HG03575 (cell line): ENCODE results near the gene OR2B6.
"Not testable (repeated sequence)": the region's sequence is repeated elsewhere in the genome, so short reads cannot be mapped to it uniquely, and the experiment has no call there.

ENCODE experiments used
- ATAC-seq: cut with Tn5 transposase; IDR thresholded peaks from one replicate; pipeline ENCODE4 v1.9.1; 2021; ENCODE audit not compliant: unreplicated experiment, insufficient number of reproducible peaks, low FRiP score; ENCODE audit errors: extremely low read depth

OR2B6 gene

DNA sequence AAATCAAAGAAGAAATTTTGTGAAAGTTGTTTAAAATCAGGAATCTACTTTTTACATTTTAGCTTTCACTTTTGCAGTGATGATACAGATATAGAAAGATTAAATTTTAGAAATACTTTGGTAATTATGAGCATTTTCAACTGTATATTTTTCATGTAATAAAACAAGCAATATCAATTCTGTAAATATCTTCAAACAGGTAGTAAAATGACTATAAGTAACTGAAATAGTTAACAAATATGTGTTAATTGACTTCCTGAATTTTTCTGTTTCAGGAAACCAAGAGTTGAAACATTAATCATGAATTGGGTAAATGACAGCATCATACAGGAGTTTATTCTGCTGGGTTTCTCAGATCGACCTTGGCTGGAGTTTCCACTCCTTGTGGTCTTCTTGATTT lies at the start of gene OR2B6:
Gene OR2B6, plus strand, starts transcription at position 301 of the 400 bp plus-strand sequence. Its CDS starts 0 bp downstream, at position 301.
- ATAC-seq = no peak

DNA sequence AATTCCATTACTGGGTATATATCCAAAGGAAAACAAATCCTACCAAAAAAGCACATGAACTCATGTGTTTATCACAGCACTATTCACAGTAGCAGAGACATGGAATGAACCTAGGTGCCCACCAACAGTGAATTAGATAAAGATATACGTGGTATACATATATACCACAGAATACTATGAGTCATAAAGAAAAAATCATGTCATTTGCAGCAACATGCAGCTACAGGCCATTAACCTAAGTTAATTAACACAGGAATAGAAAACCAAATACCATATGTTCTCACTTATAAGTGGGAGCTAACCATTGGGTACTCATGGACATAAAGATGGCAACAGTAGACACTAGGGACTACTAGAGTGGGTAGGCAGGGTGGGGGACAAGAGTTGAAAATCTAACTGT lies 49.0 kb upstream of the OR2B6 start:
- ATAC-seq = no peak

DNA sequence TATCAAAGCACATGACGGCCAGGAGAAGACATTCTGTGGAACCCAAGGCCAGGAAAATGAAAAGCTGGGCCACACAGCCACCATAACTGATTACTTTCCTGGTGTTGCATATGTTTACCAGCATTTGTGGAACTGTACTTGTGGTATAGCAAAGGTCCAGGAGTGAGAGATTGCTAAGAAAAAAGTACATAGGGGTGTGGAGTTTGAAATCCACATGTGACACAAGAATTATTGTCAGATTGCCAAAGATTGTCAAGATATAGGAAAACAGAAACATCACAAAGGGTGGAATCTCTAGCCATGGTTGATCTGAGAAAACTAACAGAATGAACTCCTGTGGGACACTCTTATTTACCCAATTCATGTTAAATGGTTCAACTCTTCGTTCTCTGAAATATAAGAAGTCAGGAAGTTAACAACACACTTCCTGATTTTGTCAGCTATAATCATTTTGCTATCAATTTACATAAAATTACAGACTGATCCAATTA lies 45.0 kb upstream of the OR2B6 start, which contains the start of gene OR2B2:
Gene OR2B2, minus strand, starts transcription at position 441 of the 491 bp plus-strand sequence. Its CDS starts 77 bp downstream, at position 364.
- ATAC-seq = no peak

DNA sequence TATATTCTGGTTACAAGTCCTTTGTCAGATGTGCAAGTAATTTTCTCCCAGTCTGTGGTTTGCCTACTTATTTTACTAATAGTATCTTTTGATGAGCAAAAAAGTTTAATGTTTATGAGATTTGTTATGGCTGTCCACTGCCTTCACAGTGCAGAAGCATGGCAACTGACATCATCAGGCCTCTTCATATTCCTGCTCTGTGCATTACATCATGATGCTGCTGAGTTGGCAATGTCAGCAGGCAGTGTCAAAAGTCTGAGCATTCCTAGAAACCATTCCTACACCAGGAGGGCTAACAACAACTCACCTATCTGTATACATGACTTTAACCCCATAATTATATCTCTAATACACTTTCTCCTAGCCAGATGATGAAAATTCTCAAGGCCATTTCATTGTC lies 34.1 kb upstream of the OR2B6 start:
- no peak for ATAC-seq

DNA sequence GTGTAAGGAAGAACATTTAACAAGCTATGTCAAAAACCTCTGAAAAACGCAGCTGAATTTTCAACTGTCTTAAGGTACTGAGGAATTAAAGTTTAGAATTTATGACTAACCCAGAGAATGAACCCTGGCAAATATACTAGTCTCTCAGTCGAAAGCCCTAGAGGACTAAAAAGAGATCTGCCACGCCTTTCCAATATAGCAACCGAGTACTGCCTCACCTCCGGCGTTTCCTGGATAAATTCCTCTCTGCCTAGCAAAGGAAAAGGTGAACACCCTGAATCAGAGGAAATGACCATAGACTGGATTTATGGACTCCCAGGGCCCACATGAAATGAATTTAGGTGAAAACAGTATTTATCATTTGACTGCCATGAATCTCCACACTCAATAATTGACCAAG lies 32.9 kb upstream of the OR2B6 start:
- no peak for ATAC-seq

DNA sequence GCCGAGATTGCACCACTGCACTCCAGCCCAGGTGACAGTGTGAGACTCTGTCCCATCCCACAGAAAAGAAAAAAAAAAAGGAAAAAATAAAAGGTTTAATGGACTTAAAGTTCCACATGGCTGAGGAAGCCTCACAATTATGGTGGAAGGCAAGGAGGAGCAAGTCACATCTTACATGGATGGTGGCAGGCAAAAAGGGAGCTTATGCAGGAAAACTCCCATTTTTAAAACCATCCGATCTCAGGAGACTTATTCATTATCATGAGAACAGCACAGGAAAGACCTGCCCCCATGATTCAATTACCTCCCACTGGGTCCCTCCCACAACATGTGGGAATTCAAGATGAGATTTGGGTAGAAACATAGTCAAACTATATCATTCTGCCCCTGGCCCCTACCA lies 29.0 kb upstream of the OR2B6 start:
- ATAC-seq = not testable (repeated sequence)

DNA sequence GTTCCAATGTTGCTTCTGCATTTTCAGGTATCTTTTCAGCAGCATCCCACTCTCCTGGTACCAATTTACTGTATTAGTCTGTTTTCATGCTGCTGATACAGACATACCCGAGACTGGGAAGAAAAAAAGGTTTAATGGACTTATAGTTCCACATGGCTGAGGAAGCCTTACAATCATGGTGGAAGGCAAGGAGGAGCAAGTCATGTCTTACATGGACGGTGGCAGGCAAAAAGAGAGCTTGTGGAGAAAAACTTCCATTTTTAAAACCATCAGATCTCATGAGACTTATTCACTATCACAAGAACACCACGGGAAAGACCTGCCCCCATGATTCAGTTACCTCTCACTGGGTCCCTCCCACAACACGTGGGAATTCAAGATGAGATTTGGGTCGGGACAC lies 27.1 kb upstream of the OR2B6 start:
- ATAC-seq = not testable (repeated sequence)

DNA sequence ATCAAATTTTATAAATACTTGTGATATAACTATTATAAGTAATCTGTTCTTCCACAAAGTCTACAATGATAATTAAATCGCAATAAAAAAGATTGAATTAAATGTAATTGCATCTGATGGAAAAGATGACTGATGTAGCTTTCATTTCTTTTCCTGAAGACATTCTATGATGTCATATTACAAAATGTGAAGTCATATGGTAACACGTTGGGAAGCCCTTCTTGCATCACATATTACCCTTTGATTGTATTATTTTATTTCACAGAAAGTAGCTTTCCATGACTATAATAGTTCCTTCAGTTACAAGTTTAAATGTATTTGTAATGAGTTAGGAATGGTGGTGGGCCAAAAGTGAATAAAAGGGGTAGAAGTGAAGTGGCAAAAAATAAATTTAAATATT lies 25.8 kb upstream of the OR2B6 start:
- ATAC-seq = no peak

DNA sequence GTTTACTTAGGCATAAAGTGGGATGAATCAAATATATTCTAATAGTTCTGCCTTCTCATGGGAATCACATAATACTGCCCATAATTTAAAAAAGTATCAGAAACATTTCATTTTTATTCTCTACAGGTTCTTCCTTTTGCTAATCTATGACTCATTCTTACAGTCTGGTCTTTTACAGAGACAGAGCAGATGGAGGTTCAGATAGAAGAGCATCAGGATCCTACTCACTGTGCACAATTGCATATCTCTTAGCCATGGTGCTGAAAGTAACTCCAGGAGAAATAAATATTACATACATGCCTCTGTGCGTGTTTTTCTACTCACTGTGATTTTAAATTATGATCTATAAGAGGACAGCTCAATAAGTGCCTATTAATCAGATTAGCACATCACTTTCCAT lies 16.3 kb upstream of the OR2B6 start:
- no peak for ATAC-seq

DNA sequence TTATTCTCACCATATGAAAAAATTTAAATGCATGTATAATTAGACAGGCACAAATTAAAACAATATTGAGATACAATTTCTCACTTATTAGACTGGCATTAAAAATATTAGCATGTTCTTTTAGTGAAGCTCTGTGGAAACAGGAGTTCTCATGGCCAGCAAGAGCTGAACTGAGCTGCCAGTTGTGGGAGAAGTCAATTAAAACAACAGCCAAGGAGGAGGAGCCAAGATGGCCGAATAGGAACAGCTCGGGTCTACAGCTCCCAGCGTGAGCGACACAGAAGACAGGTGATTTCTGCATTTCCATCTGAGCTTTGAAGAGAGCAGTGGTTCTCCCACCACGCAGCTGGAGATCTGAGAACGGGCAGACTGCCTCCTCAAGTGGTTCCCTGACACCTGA lies 14.0 kb upstream of the OR2B6 start:
- not testable (repeated sequence) for ATAC-seq

DNA sequence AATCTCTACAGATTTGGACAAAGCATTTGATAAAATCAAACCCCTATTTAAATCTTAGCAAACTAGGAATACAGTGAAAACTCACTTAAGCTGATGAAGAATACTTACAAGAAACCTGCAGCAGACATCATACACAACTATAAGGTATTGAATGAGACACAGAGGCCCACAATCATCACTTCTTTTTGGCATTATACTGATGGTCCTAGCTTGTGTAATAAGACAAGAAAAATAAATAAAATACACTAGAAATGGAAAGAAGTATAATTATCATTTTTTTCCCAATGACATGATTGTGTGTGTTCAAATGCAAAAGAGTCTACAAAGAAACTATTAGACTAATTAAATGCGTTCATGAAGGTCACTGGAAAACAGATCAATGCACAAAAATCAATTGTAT lies 8.8 kb upstream of the OR2B6 start:
- no peak for ATAC-seq

DNA sequence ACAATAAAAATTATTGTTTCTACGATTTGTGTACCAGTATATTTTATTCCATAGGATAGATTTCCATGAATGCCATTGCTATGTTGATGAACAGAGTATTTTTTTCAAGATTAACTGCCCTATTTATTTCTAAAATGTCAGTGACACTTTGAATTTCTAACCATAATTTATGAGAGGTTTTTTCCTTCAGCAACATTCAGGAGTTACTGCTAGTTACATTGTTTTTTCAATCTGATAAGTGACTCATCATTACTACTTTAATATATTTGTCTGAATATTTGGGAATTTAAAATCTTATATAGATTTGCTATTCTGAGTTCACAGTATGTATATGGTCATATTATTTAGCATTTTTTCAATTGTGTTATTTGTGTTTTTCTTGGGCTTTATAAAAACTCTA lies 6.0 kb upstream of the OR2B6 start:
- ATAC-seq = no peak

DNA sequence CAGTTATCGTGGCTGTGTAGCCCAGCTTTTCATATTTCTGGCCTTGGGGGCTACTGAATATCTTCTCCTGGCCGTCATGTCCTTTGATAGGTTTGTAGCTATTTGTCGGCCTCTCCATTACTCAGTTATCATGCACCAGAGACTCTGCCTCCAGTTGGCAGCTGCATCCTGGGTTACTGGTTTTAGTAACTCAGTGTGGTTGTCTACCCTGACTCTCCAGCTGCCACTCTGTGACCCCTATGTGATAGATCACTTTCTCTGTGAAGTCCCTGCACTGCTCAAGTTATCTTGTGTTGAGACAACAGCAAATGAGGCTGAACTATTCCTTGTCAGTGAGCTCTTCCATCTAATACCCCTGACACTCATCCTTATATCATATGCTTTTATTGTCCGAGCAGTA lies 475 bp downstream of the OR2B6 start:
- ATAC-seq = no peak

DNA sequence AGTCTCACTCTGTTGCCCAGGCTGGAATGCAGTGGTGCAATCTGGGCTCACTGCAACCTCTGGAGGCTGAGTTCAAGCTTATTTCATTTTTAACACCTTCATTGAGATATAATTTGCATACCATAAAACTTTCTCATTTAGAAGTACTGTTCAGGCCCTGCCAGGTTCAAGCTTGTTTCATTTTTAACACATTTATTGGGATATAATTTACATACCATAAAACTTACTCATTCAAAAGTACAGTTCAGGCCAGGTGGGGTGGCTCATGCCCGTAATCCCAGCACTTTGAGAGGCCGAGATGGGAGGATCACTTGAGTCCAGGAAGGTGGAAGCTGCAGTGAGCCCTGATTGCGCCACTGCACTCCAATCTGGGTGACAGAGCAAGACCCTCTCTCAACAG lies 5.5 kb downstream of the OR2B6 start:
- ATAC-seq = no peak

DNA sequence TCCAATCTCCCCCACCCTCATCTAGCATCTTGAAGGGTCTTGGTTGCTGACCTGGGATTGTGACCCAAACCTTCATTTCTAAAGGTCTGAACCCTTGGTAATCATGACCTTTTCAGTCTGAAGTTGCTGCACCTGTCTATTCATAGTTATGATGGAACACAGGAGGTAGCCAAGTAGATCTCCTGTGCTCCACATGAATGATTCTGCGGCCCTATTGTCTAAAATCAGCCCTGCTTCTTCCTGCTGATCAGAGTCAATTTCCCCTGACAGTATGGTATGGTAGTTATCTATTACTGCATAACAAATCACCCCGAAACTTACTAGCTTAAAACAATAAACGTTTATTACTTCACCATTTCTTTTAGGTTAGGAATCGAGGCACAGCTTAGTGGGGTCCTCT lies 9.0 kb downstream of the OR2B6 start:
- ATAC-seq = no peak

DNA sequence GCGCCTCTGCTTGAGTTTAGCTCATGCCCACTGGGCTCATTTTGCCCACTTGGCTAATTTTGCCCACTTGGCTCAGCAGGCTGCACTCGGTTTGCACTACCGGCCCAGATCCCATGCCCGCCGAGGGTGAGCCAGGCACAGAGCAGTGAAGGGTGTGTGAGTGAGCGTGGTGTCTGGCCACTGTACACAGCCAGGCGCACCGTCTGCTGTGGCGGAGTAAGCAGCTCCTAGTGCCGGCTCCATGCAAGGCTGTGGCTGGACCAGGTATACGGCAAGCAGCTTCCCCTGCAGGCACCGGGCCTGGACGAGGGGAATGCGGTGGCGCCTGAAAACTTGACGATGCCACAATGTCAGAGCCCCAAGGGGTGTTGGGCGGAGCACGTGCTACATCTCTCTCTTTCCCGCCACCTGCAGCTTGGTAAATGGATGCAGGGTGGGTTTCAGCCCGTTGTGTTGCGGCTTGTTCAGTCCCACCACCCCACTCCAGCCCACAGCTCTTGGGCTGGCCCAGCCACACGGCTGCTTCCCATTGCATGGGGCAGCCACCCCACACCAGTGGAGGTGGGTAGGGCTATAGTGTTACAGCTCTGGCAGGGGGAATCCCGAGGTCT lies 9.9 kb downstream of the OR2B6 start:
- no peak for ATAC-seq

DNA sequence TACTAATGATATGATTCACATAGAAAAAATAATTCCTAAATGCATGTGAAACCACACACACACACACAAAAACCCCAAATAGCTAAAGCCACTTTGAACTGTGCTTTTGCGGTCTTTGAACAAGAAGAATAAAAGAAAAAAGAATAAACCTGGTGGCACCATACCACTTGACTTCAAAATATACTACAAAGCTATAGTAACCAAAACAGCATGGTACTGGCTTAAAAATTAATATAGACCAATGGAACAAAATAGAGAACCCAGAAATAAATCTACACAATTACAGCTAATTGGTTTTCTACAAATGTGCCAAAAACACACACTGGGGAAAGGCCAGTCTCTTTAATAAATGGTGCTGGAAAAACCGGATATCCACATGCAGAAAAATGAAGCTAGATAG lies 13.4 kb downstream of the OR2B6 start:
- ATAC-seq = no peak

DNA sequence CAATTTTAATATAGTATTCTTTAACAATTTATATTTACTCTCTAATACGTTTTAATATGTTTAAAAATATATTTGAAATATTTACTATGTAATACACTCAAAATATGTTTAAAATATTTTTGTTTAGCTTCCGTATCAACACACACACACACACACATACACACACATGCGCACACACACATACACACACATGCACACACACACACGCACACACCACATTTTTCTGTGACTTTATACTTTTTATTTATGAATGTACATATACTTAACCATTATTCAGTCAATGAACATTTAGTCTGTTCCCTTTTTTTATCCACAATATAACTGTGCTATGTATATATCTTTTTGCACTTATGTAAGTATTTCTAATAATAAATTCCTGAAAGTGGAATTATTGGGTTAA lies 15.7 kb downstream of the OR2B6 start:
- no peak for ATAC-seq

DNA sequence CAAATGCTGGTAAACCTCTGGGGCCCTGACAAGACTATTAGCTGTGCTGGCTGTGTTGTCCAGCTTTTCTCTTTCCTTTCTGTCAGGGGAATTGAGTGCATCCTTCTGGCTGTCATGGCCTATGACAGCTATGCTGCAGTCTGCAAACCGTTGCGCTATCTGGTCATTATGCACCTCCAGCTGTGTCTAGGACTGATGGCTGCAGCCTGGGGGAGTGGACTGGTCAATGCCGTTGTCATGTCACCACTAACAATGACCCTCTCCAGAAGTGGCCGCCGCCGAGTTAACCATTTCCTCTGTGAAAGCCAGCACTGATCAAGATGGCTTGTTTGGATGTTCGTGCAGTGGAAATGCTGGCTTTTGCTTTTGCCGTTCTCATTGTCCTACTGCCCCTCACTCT lies 20.3 kb downstream of the OR2B6 start:
- ATAC-seq = no peak

DNA sequence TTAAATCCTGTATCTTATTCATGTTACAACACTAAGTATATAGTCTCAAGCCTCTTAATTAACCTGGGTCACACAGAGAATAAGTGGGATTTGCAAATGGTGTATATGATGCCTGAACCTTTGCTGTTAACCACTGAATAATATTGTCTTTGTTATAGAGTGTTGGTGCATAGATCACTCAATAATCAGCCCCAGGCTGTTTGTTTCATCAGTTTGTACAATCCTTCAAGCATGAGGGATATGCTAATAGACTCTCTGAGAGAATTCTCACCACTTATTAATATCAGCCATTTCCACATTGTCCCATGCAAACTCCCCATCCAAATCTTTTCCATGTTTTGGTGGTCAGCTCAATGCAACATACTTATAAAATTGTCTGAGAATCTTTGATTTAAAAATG lies 21.7 kb downstream of the OR2B6 start:
- ATAC-seq = no peak

DNA sequence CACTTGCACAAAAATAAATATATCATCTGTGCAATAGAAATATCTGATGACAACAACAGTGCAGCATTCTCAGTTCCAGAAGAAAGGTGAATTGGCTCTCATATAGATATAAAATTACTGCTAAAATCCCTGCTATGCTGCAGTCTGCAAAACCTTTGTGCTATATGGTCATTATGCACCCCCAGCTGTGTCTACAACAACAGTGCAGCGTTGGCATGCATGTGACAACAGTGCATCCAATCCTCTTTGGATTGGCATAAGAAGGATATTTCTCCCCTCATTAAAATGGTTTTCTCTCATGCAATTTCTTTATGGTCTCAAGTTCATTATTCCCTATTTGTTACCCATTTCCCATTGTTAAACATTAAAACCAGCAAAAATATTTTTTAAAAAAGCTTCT lies 23.1 kb downstream of the OR2B6 start:
- no peak for ATAC-seq
